GM19463 (cell line): ENCODE measurements around the gene RABL6.
"Not testable (repeated sequence)": the region's sequence is repeated elsewhere in the genome, so short reads cannot be mapped to it uniquely, and the experiment has no call there.

Experiments
- ATAC-seq: cut with Tn5 transposase; IDR thresholded peaks from one replicate; pipeline ENCODE4 v1.9.1; 2021; ENCODE audit warnings: mild to moderate bottlenecking, moderate library complexity; ENCODE audit not compliant: unreplicated experiment

Gene RABL6

GRCh38 chr9:136832581-136832980, 24.8 kb downstream of the RABL6 start:
- ATAC-seq, result no peak

GRCh38 chr9:136833381-136834048, 25.8 kb downstream of the RABL6 start:
- not testable (repeated sequence) for ATAC-seq

- ATAC-seq, result no peak
Observed at GRCh38 chr9:136835162-136835931, 27.6 kb downstream of the RABL6 start.

GRCh38 chr9:136835932-136836904, 28.5 kb downstream of the RABL6 start:
- no peak for ATAC-seq

- ATAC-seq, result no peak
Observed at GRCh38 chr9:136837146-136837855, 29.6 kb downstream of the RABL6 start.

- not testable (repeated sequence) for ATAC-seq
Observed at GRCh38 chr9:136837856-136838277, 30.1 kb downstream of the RABL6 start.

- no peak for ATAC-seq
Observed at GRCh38 chr9:136838314-136839228, 30.8 kb downstream of the RABL6 start.

- no peak for ATAC-seq
Observed at GRCh38 chr9:136839229-136840139, 31.7 kb downstream of the RABL6 start.

- no peak for ATAC-seq
Observed at GRCh38 chr9:136840140-136840876, 32.6 kb downstream of the RABL6 start.

- ATAC-seq, result no peak
Observed at GRCh38 chr9:136840877-136841645, 33.3 kb downstream of the RABL6 start.

- not testable (repeated sequence) for ATAC-seq
Observed at GRCh38 chr9:136841646-136842379, 34.1 kb downstream of the RABL6 start.

- peak; percentile 79 for ATAC-seq
Observed at GRCh38 chr9:136842380-136842948, 34.7 kb downstream of the RABL6 start, which contains the start of gene AJM1. TSS of gene AJM1 (plus strand) at chr9:136842478. CDS start at chr9:136844415, 1,937 bp downstream.

- ATAC-seq, result not testable (repeated sequence)
Observed at GRCh38 chr9:136843159-136843800, 35.5 kb downstream of the RABL6 start.

- not testable (repeated sequence) for ATAC-seq
Observed at GRCh38 chr9:136843801-136844740, 36.3 kb downstream of the RABL6 start.
